GM19023 (cell line): Measurements from ENCODE around the gene UTP11.

Experiments used
- ATAC-seq: cut with Tn5 transposase; IDR thresholded peaks from one replicate; pipeline ENCODE4 v1.9.1; 2021; ENCODE audit warnings: mild to moderate bottlenecking, moderate library complexity; ENCODE audit not compliant: unreplicated experiment

UTP11 gene

GRCh38 chr1:38068220-38068979 is 55.9 kb downstream of the UTP11 start:
- ATAC-seq: no peak

- no peak for ATAC-seq
Observed at GRCh38 chr1:38068980-38069340, 56.4 kb downstream of the UTP11 start.

DNA sequence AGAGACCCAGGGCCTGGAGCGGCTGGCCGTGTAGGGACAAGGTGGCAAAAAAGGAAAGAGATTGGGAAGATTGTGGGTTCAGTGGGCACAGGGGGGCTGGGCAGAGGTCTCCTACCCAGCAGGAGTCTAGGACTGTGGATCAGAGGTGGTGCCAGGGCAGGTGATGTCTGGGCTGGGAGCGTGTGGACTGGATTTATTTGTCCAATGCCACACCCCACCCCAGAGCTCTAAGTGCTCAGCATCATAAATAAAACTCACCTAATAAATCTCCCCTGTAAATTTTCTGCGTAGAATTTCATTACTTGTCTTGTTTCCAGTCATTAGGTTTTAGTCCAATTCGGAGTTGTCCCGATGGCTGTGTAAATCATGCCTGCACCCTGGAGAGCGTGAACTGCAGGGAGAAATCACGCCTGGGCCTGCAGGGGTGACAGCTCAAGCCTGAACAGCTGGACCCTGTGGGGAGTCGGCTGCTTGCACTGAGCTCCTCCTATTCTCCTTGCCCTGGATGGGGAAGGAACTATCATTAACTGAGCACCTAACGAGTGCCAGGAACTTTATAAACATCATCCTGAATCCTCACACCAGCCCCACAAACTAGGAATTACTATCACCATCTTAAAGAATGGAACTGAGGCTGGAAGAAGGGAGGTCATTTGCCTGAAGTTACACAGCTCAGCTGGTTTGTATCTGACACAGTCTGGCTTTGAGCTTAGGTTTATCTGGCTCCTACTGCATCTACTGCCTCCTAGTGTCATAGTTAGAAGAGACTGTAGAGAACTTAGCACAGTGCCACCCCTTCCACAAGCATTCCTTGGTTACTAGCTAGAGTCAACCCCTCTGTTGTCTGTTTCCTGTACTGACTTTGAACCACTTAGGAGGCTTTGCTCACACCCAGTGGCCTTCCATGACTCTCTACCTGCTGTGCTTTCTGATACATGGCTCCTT is 59.0 kb downstream of the UTP11 start:
- no peak for ATAC-seq

GRCh38 chr1:38072858-38073257 is 60.3 kb downstream of the UTP11 start:
- ATAC-seq: no peak

DNA sequence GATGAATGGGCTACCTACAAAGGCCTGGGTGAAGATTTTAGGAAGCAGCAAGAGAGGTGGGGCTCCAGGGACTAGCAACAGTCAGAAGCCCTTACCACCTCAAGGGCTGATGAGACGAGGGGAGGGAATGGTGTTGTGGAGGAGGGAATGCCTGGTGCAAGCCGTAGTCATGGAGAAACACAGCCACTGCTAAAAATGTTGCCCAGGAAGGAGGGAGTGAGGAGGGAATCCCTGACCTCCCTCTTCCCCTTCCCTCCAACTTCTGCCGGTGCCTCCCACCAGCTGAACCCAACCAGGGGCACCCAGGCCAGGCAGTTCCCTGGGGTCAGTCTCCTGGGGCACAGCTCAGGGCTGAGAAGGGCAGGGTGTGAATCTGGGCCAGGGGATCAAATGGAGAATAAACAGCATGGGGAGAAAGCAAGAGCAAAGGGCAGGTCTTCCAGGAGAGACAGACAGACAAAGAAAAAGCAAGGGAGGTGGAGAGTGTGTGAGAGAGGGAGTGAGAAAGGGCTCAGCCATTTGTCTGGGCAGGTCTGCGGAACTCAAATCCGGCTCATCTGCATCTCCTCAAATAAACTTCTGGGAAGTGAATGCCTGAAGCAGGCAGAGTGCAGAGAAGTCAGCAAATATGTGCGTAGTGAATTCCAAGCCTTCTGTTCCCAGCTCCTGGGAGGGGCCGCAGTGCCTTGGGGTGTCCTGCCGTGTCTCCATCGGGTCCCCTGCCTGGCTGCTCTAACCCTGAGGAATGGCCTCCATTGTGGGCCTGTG is 61.2 kb downstream of the UTP11 start:
- no peak for ATAC-seq

DNA sequence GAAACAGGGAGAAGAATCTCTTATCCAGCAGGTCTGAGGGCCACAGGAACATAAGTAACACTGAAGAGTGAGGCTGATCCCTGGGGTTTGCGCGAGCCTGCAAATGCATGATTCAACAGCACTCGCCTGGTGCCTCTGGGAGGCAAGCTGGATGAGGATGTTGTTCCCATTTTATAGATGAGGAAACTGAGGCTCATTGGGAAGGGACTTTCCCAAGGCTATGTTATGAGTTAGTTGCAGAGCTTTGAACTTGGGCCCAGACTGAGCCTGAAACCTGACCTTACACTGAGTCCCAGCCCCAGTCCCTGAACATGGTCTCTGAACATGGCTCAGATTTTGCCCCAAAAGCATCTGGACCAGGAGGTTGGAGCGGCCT is 61.8 kb downstream of the UTP11 start:
- ATAC-seq: no peak
